Measurements from ENCODE around the gene KIRREL3.

DNA sequence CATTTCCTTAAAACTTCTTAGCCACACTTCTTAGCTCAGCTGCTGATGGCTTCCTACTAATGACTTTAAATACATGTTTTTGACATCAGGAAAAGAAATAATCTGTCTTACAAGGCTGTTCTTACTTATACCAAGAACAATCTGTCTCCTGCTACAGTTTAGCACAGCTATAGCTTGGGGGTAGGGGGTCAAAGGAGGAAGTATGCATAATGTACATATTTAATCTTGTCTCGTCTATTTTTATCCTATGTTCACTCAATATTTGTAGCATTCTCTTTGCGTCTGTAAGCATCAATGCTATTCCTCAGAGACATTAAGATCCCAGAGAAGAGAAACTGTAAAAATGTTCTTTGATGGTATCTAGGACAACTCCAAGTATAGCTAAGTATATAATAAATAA, 96.0 kb downstream of the KIRREL3 start:
- TF ChIP-seq POLR2AphosphoS5 (IDR thresholded peaks at IDR 0.05; ENCODE audit: borderline replicate concordance, low read depth, low read length) (no peak), EZH2 (IDR thresholded peaks at IDR 0.05) (no peak)

Data from SK-N-MC (cell line).